GM18909 (cell line): ENCODE results near the gene ST3GAL6.
"Not testable (repeated sequence)": the region's sequence is repeated elsewhere in the genome, so short reads cannot be mapped to it uniquely, and the experiment has no call there.

Experiments used
- ATAC-seq: cut with Tn5 transposase; IDR thresholded peaks from one replicate; pipeline ENCODE4 v1.9.1; 2021; ENCODE audit warnings: mild to moderate bottlenecking; ENCODE audit not compliant: unreplicated experiment, poor library complexity

Gene ST3GAL6

GRCh38 chr3:98798820-98799219, 35.7 kb downstream of the ST3GAL6 start:
- ATAC-seq = no peak

GRCh38 chr3:98799479-98799878, 36.3 kb downstream of the ST3GAL6 start:
- ATAC-seq = no peak

GRCh38 chr3:98800401-98800800, 37.3 kb downstream of the ST3GAL6 start:
- no peak for ATAC-seq

GRCh38 chr3:98801043-98801747, 38.1 kb downstream of the ST3GAL6 start:
- no peak for ATAC-seq

- ATAC-seq = no peak
Observed at GRCh38 chr3:98805571-98805970, 42.4 kb downstream of the ST3GAL6 start.

- no peak for ATAC-seq
Observed at GRCh38 chr3:98806521-98806920, 43.4 kb downstream of the ST3GAL6 start.

- no peak for ATAC-seq
Observed at GRCh38 chr3:98807011-98807410, 43.9 kb downstream of the ST3GAL6 start.

- ATAC-seq = no peak
Observed at GRCh38 chr3:98807561-98807960, 44.4 kb downstream of the ST3GAL6 start.

GRCh38 chr3:98808071-98808470, 44.9 kb downstream of the ST3GAL6 start:
- no peak for ATAC-seq

GRCh38 chr3:98809557-98809956, 46.4 kb downstream of the ST3GAL6 start:
- no peak for ATAC-seq

GRCh38 chr3:98811048-98811447, 47.9 kb downstream of the ST3GAL6 start:
- ATAC-seq = no peak

- ATAC-seq = peak; percentile 63
Observed at GRCh38 chr3:98812851-98813374, 49.8 kb downstream of the ST3GAL6 start.

- no peak for ATAC-seq
Observed at GRCh38 chr3:98814817-98815420, 51.8 kb downstream of the ST3GAL6 start.

GRCh38 chr3:98817547-98818041, 54.5 kb downstream of the ST3GAL6 start:
- peak; percentile 90 for ATAC-seq

- no peak for ATAC-seq
Observed at GRCh38 chr3:98821063-98821462, 57.9 kb downstream of the ST3GAL6 start.

GRCh38 chr3:98823791-98824190, 60.7 kb downstream of the ST3GAL6 start:
- no peak for ATAC-seq

- no peak for ATAC-seq
Observed at GRCh38 chr3:98824256-98824655, 61.1 kb downstream of the ST3GAL6 start.

- no peak for ATAC-seq
Observed at GRCh38 chr3:98826126-98826525, 63.0 kb downstream of the ST3GAL6 start.

GRCh38 chr3:98827221-98827920, 64.2 kb downstream of the ST3GAL6 start:
- no peak for ATAC-seq

- no peak for ATAC-seq
Observed at GRCh38 chr3:98829246-98829832, 66.2 kb downstream of the ST3GAL6 start.

GRCh38 chr3:98831060-98831459, 67.9 kb downstream of the ST3GAL6 start:
- ATAC-seq = not testable (repeated sequence)
